Type B pancreatic cell (in vitro differentiated cells): Measurements from ENCODE around the gene RAD1. TPM values are rescaled to one million over a fixed set of nuclear protein-coding genes. Genes with fewer than 3 reads are reported as not detected.

Experiments
- DNase-seq: peaks from one replicate; pipeline ENCODE4 v3.0.0; 2021; ENCODE audit warnings: mixed read lengths; ENCODE audit not compliant: unreplicated experiment; ENCODE audit errors: extremely low spot score
- H3K27ac Mint-ChIP-seq: 2 replicates; pipeline ENCODE4 v1.8.0; 2021; ENCODE audit warnings: mild to moderate bottlenecking, mixed read lengths
- H3K27me3 Mint-ChIP-seq: 2 replicates; pipeline ENCODE4 v1.8.0; 2021; ENCODE audit warnings: mixed read lengths
- H3K36me3 Mint-ChIP-seq: 2 replicates; pipeline ENCODE4 v1.8.0; 2021; ENCODE audit warnings: mixed read lengths
- H3K4me1 Mint-ChIP-seq: one replicate; pipeline ENCODE4 v1.8.0; 2021; ENCODE audit warnings: mixed read lengths; ENCODE audit not compliant: unreplicated experiment
- H3K4me3 Mint-ChIP-seq: 2 replicates; pipeline ENCODE4 v1.8.0; 2021; ENCODE audit warnings: mild to moderate bottlenecking, mixed read lengths
- H3K9me3 Mint-ChIP-seq: 2 replicates; pipeline ENCODE4 v1.8.0; 2021; ENCODE audit warnings: mixed read lengths
- total RNA-seq: library from RNA; stranded (reverse); gene quantifications from 2 replicates; pipeline ENCODE4 v1.2.1, GENCODE V29; 2021; ENCODE audit warnings: low replicate concordance
- TF ChIP-seq, protein P1 (sequence below): fragments of 200-600 bp; sonication (generic); conservative IDR thresholded peaks from 2 replicates; pipeline ENCODE4 v1.5.0; 2021; ENCODE audit warnings: antibody characterized with exemption, mild to moderate bottlenecking

Gene RAD1
- total RNA-seq, 1 donor from 2014 or later: 20.9 TPM

DNA sequence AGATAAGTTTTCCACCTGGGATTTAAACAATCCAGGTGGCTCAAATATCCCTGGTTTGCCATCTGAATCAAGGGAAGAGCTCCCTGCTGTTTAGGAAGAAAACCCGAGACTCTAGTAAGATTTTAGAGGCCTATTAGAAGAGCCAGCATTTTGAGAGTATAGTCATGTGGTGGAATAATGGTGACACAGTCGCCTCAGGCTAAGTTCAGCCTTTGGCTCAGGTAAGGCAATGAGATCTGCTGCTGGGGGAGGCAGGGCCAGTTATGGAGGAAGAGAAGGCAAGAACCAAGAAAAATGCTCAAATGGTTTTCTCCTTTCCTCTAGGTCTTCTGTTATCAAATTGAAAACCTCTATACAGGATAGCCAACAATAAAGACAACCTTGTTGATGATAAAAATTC lies 16.2 kb downstream of the RAD1 start:
- DNase-seq: no peak
- no peak overlapping the region for H3K27ac Mint-ChIP-seq
- no peaks in the 10 kb centered on the region for H3K27me3 Mint-ChIP-seq
- no peaks in the 10 kb centered on the region for H3K9me3 Mint-ChIP-seq
- H3K4me1 Mint-ChIP-seq: peaks cover 10% of the 10 kb centered on the region
- peaks cover 4% of the 10 kb centered on the region for H3K36me3 Mint-ChIP-seq
- H3K4me3 Mint-ChIP-seq: no peak overlapping the region
- TF ChIP-seq, protein P1, sequence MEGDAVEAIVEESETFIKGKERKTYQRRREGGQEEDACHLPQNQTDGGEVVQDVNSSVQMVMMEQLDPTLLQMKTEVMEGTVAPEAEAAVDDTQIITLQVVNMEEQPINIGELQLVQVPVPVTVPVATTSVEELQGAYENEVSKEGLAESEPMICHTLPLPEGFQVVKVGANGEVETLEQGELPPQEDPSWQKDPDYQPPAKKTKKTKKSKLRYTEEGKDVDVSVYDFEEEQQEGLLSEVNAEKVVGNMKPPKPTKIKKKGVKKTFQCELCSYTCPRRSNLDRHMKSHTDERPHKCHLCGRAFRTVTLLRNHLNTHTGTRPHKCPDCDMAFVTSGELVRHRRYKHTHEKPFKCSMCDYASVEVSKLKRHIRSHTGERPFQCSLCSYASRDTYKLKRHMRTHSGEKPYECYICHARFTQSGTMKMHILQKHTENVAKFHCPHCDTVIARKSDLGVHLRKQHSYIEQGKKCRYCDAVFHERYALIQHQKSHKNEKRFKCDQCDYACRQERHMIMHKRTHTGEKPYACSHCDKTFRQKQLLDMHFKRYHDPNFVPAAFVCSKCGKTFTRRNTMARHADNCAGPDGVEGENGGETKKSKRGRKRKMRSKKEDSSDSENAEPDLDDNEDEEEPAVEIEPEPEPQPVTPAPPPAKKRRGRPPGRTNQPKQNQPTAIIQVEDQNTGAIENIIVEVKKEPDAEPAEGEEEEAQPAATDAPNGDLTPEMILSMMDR: no peak

DNA sequence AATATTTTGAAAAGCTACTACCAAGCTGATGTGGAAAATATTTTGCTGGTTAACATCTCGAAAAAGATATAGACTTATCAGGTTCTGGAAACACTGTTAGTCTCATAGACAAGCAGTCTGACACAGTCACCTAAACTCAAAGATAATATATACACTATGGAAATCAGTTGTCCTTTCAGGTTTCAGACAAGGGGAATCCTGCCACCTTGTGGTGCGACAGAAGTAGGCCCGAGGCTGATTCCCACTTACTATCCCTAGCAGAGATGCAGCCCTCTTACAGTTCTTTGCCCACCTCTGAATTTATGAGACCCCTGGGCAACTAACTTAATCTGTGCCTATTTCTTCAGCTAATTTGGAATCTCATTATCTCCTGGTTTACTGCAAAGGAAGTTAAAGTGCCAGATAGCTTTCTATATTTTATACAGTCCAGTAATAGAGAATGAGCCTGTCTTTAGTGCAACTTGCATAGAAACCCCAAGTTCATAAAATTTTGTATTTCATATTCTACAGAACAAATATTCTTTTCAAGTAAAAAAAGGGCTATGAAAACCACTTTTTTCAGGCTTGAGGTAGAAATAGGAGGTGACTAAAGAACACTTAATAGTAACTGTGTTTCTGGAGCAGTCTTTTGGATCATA lies 16.9 kb downstream of the RAD1 start:
- no peak overlapping the region for H3K27ac Mint-ChIP-seq
- no peaks in the 10 kb centered on the region for H3K27me3 Mint-ChIP-seq
- no peaks in the 10 kb centered on the region for H3K9me3 Mint-ChIP-seq
- peaks cover 3% of the 10 kb centered on the region for H3K36me3 Mint-ChIP-seq
- no peak overlapping the region for H3K4me3 Mint-ChIP-seq
- no peak for DNase-seq
- TF ChIP-seq, protein P1: peak; percentile 93
- H3K4me1 Mint-ChIP-seq: peaks cover 10% of the 10 kb centered on the region

DNA sequence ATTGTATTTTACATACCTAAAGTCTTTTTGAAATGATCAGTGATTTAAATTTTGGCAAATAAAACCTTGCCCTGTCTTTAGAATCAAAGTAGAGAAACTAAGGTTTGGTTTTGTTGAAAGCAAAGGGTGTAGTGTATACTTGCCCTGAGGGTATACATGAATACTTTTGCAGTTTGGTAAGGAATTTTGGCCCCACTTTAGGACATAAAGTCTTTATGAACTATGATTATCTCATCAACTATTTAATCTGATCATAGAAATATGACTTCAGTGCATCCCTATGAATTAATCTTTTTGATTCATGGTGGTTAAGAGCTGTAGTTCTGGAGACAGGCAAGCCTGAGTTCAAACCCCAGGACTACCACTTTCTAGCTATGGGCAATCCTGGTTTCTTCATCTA lies 17.7 kb downstream of the RAD1 start:
- Mint-ChIP-seq H3K27ac (no peak overlapping the region), H3K27me3 (no peaks in the 10 kb centered on the region), H3K4me1 (peaks cover 11% of the 10 kb centered on the region), H3K4me3 (no peak overlapping the region), H3K36me3 (no peaks in the 10 kb centered on the region), H3K9me3 (no peaks in the 10 kb centered on the region)
- DNase-seq: no peak
- TF ChIP-seq, protein P1: no peak

DNA sequence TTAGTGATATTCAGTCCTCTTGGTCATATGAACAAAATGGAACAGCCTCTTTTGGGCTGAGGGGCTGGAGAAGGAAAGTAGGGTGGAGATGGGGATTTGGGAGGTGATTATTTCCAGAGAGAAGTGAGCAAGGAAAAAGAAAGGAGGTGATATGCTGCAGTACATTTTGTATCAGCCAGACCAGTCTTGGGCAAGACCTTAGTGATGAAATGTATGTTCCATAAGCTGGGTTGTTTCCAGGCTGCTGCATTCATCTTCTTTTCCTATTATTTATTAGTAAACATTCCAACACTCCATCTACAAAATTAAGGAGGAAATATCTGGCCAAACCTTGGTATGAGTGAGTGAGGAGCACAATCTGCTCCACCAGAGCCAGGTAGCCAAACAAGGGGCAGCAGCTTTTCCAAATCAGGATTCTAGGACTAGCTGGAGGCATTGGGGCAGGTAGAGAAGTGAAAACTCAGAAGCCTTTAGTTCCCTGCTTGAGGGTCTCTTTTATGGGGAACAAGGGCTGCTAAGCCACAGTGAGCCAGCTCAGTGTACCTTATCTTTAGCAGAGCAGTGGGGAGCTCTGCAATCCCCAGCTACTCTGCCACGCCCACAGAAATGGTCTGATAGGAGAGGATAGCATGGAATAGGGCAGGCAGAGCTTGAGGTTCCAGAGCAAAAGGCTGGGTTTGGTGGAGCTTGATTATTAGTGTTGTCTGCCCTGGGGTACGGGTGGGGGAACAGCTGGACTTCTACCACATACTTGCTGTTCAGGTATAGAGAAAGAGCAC lies 19.5 kb downstream of the RAD1 start:
- Mint-ChIP-seq H3K9me3 (no peaks in the 10 kb centered on the region), H3K36me3 (no peaks in the 10 kb centered on the region), H3K4me1 (peaks cover 26% of the 10 kb centered on the region), H3K27me3 (no peaks in the 10 kb centered on the region), H3K4me3 (no peak overlapping the region), H3K27ac (no peak overlapping the region)
- no peak for DNase-seq
- TF ChIP-seq, protein P1: no peak

DNA sequence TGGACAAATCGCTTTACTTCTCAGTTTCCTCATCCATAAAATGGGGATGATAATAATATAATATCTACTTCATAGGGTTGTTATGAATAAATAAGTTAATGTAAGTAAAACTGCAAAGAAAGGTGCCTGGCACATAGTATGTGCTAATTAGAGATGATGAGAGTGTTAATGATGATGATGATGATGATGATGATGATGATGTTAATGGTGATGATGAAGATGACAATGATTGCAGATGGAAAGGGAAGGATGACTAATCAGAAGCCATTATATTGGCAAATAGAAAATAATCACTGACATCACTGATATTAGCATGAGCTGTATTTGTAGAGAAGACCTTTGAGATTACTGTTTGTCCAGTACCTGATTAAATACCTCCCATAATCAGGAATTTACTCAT lies 20.6 kb downstream of the RAD1 start:
- H3K4me3 Mint-ChIP-seq: no peak overlapping the region
- peaks cover 22% of the 10 kb centered on the region for H3K4me1 Mint-ChIP-seq
- TF ChIP-seq, protein P1: no peak
- DNase-seq: no peak
- H3K36me3 Mint-ChIP-seq: no peaks in the 10 kb centered on the region
- no peak overlapping the region for H3K27ac Mint-ChIP-seq
- no peaks in the 10 kb centered on the region for H3K9me3 Mint-ChIP-seq
- H3K27me3 Mint-ChIP-seq: no peaks in the 10 kb centered on the region
